Skeletal muscle satellite cell (primary cell): ENCODE data around the gene SLC22A12.

Source experiments
- H3K27me3 ChIP-seq: 2 replicates; pipeline ENCODE4 v1.7.0; 2013; ENCODE audit warnings: low read length; ENCODE audit not compliant: control insufficient read depth, insufficient read depth
- H3K36me3 ChIP-seq: 2 replicates; pipeline ENCODE4 v1.7.0; 2013; ENCODE audit warnings: mild to moderate bottlenecking, control low read depth, low read length; ENCODE audit not compliant: insufficient read depth
- H3K4me1 ChIP-seq: 2 replicates; pipeline ENCODE4 v1.7.0; 2013; ENCODE audit warnings: low read length; ENCODE audit not compliant: control insufficient read depth, insufficient read depth
- H3K4me2 ChIP-seq: 2 replicates; pipeline ENCODE4 v1.7.0; 2013; ENCODE audit warnings: mild to moderate bottlenecking, low read length
- H3K4me3 ChIP-seq: 2 replicates; pipeline ENCODE4 v1.7.0; 2013; ENCODE audit warnings: low read length
- H3K9ac ChIP-seq: 2 replicates; pipeline ENCODE4 v1.7.0; 2013; ENCODE audit warnings: mild to moderate bottlenecking, low read depth, low read length, moderate library complexity
- H3K9me3 ChIP-seq: replicated peaks from 2 replicates; pipeline ENCODE4 v1.7.0; 2013; ENCODE audit warnings: mild to moderate bottlenecking, control low read depth, low read length

The SLC22A12 gene

GRCh38 chr11:64602466-64603070 is 11.5 kb downstream of the SLC22A12 start:
- H3K4me1 ChIP-seq: no peaks in the 10 kb centered on the region
- no peak overlapping the region for H3K4me2 ChIP-seq
- H3K9ac ChIP-seq: no peak overlapping the region
- no peak overlapping the region for H3K4me3 ChIP-seq
- H3K36me3 ChIP-seq: no peaks in the 10 kb centered on the region
- H3K27me3 ChIP-seq: peaks cover 33% of the 10 kb centered on the region
- no peaks in the 10 kb centered on the region for H3K9me3 ChIP-seq

GRCh38 chr11:64603411-64604110 is 12.5 kb downstream of the SLC22A12 start:
- no peak overlapping the region for H3K4me2 ChIP-seq
- no peaks in the 10 kb centered on the region for H3K9me3 ChIP-seq
- H3K4me3 ChIP-seq: no peak overlapping the region
- no peaks in the 10 kb centered on the region for H3K36me3 ChIP-seq
- H3K9ac ChIP-seq: no peak overlapping the region
- peaks cover 35% of the 10 kb centered on the region for H3K27me3 ChIP-seq
- peaks cover 2% of the 10 kb centered on the region for H3K4me1 ChIP-seq

- Histone ChIP-seq H3K36me3 (no peaks in the 10 kb centered on the region), H3K9me3 (no peaks in the 10 kb centered on the region), H3K4me1 (peaks cover 2% of the 10 kb centered on the region), H3K4me2 (no peak overlapping the region), H3K4me3 (no peak overlapping the region), H3K9ac (no peak overlapping the region), H3K27me3 (peaks cover 39% of the 10 kb centered on the region)
These were observed 13.6 kb downstream of the SLC22A12 start for GRCh38 chr11:64604458-64605243.

GRCh38 chr11:64605244-64605560 is 14.2 kb downstream of the SLC22A12 start:
- Histone ChIP-seq H3K4me1 (peaks cover 2% of the 10 kb centered on the region), H3K4me3 (no peak overlapping the region), H3K36me3 (no peaks in the 10 kb centered on the region), H3K9me3 (no peaks in the 10 kb centered on the region), H3K27me3 (peaks cover 39% of the 10 kb centered on the region), H3K4me2 (no peak overlapping the region), H3K9ac (no peak overlapping the region)

GRCh38 chr11:64605656-64606585 is 14.9 kb downstream of the SLC22A12 start:
- H3K9me3 ChIP-seq: no peaks in the 10 kb centered on the region
- H3K4me2 ChIP-seq: no peak overlapping the region
- no peak overlapping the region for H3K4me3 ChIP-seq
- H3K27me3 ChIP-seq: peaks cover 35% of the 10 kb centered on the region
- peaks cover 2% of the 10 kb centered on the region for H3K4me1 ChIP-seq
- no peak overlapping the region for H3K9ac ChIP-seq
- H3K36me3 ChIP-seq: no peaks in the 10 kb centered on the region

- H3K27me3 ChIP-seq: peaks cover 29% of the 10 kb centered on the region
- H3K36me3 ChIP-seq: no peaks in the 10 kb centered on the region
- H3K4me3 ChIP-seq: no peak overlapping the region
- no peaks in the 10 kb centered on the region for H3K9me3 ChIP-seq
- H3K4me1 ChIP-seq: peaks cover 2% of the 10 kb centered on the region
- no peak overlapping the region for H3K9ac ChIP-seq
- H3K4me2 ChIP-seq: no peak overlapping the region
These were observed 15.9 kb downstream of the SLC22A12 start for GRCh38 chr11:64606796-64607380.

GRCh38 chr11:64607381-64607985 is 16.5 kb downstream of the SLC22A12 start:
- H3K4me2 ChIP-seq: no peak overlapping the region
- no peak overlapping the region for H3K4me3 ChIP-seq
- peaks cover 29% of the 10 kb centered on the region for H3K27me3 ChIP-seq
- no peak overlapping the region for H3K9ac ChIP-seq
- no peaks in the 10 kb centered on the region for H3K36me3 ChIP-seq
- peaks cover 2% of the 10 kb centered on the region for H3K4me1 ChIP-seq
- H3K9me3 ChIP-seq: no peaks in the 10 kb centered on the region

- Histone ChIP-seq H3K4me1 (peaks cover 2% of the 10 kb centered on the region), H3K36me3 (no peaks in the 10 kb centered on the region), H3K9me3 (no peaks in the 10 kb centered on the region), H3K9ac (peak overlapping the region; percentile 18), H3K4me3 (peak overlapping the region; percentile 30), H3K4me2 (peak overlapping the region; percentile 54), H3K27me3 (peaks cover 26% of the 10 kb centered on the region)
These were observed 17.0 kb downstream of the SLC22A12 start for GRCh38 chr11:64608046-64608445.

GRCh38 chr11:64608636-64609035 is 17.6 kb downstream of the SLC22A12 start:
- H3K4me3 ChIP-seq: no peak overlapping the region
- peaks cover 24% of the 10 kb centered on the region for H3K27me3 ChIP-seq
- H3K9me3 ChIP-seq: no peaks in the 10 kb centered on the region
- H3K36me3 ChIP-seq: no peaks in the 10 kb centered on the region
- H3K9ac ChIP-seq: no peak overlapping the region
- peak overlapping the region; percentile 54 for H3K4me2 ChIP-seq
- H3K4me1 ChIP-seq: peaks cover 2% of the 10 kb centered on the region

GRCh38 chr11:64609436-64610047 is 18.5 kb downstream of the SLC22A12 start:
- Histone ChIP-seq H3K4me2 (no peak overlapping the region), H3K4me3 (no peak overlapping the region), H3K36me3 (no peaks in the 10 kb centered on the region), H3K9ac (no peak overlapping the region), H3K4me1 (peaks cover 2% of the 10 kb centered on the region), H3K9me3 (no peaks in the 10 kb centered on the region), H3K27me3 (peaks cover 20% of the 10 kb centered on the region)
